GM23248 (cell line): ENCODE results near the gene TIAL1.

Source experiments
- EZH2 ChIP-seq: fragments of 200-600 bp; sonication (generic); IDR thresholded peaks from 2 replicates; pipeline ENCODE4 v1.6.1; 2018; ENCODE audit warnings: antibody characterized with exemption, mild to moderate bottlenecking; ENCODE audit not compliant: insufficient read depth, poor library complexity, severe bottlenecking
- EZH2phosphoT487 ChIP-seq: fragments of 200-600 bp; sonication (generic); IDR thresholded peaks from 2 replicates; pipeline ENCODE4 v1.6.1; 2018; ENCODE audit warnings: antibody characterized with exemption, moderate library complexity, mild to moderate bottlenecking, low read depth; ENCODE audit not compliant: insufficient read depth

- TF ChIP-seq EZH2phosphoT487 (no peak), EZH2 (no peak)
These were observed 24.3 kb upstream of the TIAL1 start for GRCh38 chr10:119621078-119621384.
